Measurements from ENCODE around the gene SARS2. TPM values are rescaled to one million over a fixed set of nuclear protein-coding genes. Genes with fewer than 3 reads are reported as not detected.
"Not testable (repeated sequence)": the region's sequence is repeated elsewhere in the genome, so short reads cannot be mapped to it uniquely, and the experiment has no call there.

Gene SARS2, protein sequence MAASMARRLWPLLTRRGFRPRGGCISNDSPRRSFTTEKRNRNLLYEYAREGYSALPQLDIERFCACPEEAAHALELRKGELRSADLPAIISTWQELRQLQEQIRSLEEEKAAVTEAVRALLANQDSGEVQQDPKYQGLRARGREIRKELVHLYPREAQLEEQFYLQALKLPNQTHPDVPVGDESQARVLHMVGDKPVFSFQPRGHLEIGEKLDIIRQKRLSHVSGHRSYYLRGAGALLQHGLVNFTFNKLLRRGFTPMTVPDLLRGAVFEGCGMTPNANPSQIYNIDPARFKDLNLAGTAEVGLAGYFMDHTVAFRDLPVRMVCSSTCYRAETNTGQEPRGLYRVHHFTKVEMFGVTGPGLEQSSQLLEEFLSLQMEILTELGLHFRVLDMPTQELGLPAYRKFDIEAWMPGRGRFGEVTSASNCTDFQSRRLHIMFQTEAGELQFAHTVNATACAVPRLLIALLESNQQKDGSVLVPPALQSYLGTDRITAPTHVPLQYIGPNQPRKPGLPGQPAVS
- 22.4 TPM for polyA plus RNA-seq (2013, experiment 1 of 2; ENCODE audit: insufficient read length)
- polyA plus RNA-seq (2013, experiment 2 of 2; ENCODE audit: insufficient read length): 15.4 TPM

DNA sequence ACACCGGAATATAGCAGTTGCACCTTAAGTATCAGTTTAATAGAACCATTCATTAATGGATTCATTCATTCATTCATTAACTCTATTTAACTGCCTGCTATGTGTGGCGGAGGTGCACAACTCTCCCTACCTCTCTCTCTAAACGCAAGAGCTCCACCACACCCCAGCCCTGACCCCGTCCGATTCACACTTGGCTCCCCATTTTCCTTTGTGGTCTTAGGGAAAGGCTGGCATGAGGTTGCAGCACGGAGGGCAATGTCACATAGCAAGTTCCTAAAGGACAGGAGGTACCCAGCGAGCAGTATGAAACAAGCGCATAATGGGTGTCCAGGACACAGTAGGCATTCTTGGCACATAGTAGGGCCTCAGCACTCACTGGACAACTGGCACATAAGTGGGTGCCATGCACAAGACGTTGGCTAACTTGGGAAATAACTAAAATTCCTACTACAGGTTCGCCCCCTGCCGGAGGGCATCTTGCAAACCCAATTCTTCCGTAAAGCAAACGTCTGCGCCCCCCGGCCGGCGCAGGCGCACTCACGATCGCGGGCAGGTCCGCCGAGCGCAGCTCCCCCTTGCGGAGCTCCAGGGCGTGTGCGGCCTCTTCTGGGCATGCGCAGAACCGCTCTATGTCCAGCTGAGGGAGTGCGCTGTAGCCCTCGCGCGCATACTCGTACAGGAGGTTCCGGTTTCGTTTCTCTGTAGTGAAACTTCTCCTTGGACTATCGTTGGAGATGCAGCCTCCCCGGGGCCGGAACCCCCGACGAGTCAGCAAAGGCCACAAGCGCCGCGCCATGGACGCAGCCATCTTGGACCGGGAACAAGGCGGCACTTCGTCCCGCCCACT is at the start of gene SARS2:
Gene SARS2 (minus strand): TSS at position 835 of the 847 bp plus-strand sequence. CDS start 27 bp downstream, at position 808.
- DNase-seq: peak; percentile 89

DNA sequence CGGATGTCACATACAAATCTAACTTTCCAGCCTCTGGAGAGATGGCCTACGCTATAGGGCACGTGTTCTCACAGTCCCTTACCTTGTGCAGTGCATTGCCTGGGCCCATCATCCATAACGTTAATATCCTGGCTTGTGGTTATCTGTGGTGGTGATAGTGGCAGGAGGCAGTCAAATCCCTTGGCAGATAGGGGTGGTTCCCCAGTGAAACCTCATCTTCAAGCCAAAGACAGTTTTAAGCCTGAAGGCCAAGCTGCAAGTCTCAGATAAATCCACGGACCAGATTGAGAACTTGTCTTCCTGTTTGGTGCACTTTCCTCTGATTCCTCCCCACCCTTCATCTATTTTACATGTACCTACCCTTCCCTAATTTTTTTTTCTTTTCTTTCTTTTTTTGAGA is 49.2 kb upstream of the SARS2 start:
- DNase-seq: no peak

DNA sequence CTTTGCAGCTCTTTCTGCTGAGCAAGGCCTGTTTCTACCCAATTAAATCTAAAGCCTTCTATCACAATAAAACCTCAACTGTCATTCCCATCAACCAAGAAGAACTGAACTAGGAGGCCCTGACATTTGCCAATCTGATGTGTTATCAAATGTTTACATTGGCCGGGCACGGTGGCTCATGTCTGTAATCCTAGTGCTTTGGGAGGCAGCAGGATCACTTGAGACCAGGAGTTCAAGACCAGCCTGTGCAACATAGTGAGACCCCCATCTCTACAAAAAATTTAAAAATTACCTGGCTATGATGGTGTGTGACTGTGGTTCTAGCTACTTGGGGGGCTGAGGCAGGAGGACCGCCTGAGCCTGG is 47.7 kb upstream of the SARS2 start:
- no peak for DNase-seq

DNA sequence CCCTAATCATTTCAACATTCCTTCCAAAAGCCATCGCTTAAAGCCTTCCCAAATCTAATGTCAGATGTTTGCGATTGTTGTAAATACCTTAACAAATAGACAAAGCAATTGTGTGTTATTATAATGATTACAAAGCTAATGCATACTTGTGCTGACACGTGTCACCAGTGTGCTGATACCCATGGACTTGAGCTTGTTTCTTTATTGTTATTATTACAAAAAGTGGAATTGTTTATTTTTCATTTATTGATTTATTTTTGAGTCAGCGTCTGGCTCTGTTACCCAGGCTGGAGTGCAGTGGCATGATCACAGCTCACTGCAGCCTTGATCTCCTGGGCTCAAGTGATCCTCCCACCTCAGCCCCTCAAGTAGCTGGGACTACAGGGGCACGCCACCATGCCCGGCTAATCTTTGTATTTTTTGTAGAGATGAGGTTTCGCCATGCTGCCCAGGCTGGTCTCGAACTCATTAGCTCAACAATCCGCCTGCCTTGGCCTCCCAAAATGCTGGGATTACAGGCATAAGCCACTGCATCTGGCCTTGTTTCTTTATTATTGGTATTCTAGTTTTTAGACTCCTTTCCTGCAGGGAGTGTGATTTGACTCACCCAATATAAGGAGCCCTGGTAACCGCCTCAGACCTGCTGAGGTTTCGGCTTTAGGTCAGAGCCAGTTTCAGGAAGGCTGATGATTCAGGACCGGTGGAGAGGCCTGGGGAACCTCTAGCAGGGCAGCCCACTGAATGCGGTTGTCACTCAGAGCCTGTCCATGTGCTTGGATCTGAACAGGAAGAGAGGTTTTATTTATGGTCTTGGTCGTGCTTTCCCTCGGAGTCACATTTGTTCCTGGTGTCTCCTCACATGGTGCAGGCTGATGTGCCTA is 47.1 kb upstream of the SARS2 start:
- peak; percentile 13 for DNase-seq

DNA sequence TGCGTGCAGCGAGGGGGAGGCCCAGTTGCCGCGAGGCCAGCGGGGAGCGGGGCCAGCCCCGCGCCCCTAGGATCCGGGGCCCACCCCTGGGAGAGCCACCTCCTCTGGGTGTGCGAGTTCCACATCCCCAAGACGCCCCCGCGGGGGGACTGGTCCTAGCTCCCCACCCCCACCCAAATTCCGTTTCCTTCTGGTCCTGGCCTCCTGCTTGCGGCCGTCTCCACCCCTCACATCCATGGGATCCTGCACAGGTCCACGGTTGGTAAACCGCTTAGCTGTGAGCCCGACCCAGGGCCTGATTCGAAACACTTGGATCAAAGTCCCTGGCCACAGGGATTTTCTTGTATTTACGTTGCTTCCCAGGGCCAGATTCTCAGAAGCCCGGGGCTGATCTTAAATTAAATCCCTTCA is 45.3 kb upstream of the SARS2 start:
- no peak for DNase-seq

DNA sequence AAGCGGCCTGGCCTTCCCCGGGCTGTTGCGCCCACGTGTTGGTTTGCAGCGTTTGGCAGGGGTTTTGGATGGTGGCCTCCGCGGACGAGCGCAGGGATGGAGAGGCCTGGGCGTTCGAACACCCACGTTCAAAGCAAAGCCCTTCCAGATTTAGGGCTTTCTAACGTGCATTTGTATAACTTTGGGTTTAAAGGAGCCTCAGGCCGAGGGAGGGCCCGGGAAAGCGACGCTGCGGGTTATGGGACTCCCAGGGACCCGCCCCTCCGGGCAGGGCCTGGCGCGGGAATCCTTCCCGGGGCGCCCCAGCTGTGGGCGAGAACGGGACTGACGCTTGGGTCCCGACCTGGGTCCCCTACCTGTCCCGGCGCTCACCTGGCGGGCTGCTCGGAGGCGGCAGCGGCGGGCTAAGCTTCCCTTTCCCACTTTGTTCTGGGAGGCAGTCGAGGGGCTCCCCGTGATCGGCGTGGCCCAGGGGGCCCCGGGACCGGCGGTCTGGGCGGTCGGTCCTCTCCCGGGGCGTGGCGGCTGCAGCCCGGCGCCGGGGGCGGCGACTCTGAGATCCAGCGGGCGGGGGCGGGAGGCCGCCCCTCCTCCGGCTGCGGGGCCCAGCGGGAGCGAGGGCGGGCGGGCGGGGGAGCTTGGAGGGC is 44.8 kb upstream of the SARS2 start, which contains the start of gene FBXO17:
Gene FBXO17 (minus strand): TSS at position 529 of the 647 bp plus-strand sequence. CDS start 25,423 bp downstream, outside the sequence.
- peak; percentile 71 for DNase-seq

DNA sequence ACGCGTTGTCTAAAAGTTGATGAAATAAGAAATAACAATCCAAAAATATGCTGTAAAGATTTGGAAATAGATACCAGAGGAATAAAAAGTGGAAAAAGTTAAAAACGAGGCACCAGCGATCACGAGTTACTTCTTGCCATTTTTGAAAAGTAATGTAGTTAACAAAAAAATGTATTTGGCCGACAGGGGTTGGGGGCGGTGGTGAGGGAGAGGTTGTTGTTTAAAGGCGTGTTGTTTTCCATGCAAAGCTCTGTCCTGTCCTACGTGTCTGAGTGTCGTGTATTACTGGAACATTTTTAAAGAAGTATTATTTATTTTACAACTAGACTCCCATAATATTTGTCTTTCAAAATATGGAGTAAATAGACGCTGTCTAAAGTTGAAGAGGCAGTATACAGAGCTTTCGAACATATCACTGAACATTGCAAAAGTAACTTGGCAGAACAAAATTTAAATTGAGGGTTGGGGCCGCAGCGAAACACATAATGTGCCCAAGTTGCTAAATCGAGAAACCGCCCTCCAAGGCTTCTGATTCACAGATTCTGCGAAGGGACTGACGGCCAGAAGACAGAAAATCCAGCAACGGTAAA is 44.2 kb upstream of the SARS2 start:
- peak; percentile 9 for DNase-seq

DNA sequence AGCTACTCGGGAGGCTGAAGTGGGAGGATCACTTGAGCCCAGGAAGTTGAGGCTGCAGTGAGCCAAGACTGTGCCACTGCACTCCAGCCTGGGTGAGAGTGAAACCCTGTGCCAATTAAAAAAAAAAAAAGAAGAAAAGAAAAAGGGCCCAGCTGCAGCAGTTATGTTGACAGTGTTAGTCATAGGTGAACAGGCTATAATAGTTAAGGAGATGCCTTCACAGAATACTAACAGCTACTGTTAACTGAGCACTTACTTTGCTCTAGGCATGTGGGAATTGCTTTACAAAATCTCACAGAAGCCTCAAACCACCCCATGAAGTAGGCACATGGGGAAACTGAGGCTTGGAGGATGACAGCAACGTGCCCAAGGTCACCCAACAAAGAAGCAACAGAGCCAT is 41.1 kb upstream of the SARS2 start:
- no peak for DNase-seq

DNA sequence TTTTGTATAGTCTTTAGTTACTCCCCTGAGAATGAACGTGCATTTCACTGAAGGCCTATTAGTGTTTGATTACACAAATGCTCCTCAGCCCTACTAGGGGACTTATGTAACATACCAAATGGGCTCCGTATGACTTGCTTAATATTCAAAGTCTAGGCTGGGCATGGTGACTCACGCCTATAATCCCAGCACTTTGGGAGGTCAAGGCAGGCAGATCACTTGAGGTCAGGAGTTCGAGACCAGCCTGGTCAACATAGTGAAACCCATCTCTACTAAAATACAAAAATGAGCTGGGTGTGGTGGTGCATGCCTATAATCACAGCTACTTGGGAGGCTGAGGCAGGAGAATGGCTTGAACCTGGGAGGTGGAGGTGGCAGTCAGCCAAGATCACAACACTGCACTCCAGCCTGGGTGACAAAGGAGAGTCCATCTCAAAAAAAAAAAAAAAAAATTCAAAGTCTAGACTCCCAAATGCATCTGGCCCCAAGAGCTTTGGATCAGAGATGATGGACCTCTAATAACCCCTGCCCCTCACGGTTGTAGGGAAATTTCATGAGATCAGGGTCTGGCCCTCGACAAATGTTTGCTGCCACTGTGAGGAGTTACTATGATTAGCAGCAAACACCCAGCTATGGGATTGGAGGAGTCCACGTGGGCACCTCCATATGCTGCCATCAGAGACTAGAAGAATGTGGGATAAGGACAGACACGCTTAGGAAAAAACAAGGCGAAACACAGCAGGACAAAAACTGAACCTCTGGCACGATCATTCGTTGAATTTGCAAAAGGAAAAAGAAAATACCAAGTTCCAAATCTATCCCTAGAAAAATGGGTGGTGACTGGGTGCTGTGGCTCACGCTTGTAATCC is 40.3 kb upstream of the SARS2 start:
- no peak for DNase-seq

DNA sequence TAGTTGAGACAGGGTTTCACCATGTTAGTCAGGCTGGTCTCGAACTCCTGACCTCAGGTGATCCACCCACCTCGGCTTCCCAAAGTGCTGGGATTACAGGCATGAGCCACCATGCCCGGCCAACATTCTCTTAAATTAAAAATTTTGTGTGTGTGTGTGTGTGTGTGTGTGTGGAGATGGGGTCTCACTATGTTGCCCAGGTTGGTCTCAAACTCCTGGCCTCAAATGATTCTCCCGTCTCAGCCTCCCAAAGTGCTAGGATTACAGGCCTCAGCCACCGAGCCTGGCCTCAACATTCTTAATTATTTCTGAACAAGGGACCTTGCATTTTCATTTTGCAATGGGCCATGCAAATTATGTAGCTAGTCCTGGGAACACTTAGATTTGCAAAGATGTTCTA is 35.6 kb upstream of the SARS2 start:
- not testable (repeated sequence) for DNase-seq

DNA sequence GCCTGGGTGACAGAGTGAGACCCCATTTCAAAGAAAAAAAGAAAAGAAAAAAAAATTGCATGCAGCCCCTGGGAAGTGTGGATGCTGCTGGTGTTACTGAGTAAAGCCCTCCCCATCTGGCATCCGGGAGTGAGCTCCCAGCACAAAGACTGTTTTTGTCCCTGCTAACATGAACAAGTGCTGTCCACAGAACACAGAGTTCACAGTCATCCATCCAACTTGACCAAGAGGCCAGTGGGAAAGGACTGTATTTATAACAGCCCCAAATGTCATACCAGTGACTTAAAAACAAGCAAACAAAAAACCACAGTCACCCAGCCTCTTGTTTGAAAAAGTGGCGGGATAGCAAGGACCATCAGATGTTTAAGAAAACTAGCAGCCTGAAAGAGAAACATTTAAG is 34.2 kb upstream of the SARS2 start:
- no peak for DNase-seq

DNA sequence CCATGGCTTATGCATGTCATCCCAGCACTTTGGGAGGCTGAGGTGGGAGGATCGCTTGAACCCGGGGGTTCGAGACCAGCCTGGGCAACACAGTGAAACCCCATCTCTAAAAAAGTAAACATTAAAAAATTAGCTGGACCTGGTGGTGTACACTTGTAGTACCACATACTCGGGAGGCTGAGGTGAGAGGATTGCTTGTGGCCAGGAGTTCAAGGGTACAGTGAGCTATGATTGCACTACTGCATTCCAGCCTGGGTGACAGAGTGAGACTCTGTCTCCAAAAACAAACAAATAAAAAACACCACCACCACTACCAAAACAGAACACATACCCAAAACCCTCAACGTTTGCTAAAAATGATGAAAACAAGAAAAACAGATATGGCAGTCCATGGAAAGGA is 29.1 kb upstream of the SARS2 start:
- DNase-seq: no peak

DNA sequence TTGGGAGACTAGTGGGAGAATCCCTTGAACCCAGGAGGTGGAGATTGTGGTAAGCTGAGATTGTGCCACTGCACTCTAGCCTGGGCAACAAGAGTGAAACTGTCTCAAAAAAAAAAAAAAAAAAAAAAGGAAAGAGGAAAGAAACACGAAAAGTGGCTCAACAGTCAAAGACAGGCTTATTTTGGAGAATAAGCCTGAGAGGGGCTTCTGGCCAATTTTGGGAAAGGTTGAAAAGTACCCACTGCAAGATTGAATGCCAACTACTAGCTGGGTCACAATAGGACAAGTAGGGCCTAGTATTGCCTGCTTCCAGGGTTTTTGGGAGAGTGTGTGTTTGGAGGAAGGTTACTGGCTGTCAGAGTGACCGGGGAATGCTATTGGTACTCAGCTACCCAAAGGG is 27.7 kb upstream of the SARS2 start:
- no peak for DNase-seq

DNA sequence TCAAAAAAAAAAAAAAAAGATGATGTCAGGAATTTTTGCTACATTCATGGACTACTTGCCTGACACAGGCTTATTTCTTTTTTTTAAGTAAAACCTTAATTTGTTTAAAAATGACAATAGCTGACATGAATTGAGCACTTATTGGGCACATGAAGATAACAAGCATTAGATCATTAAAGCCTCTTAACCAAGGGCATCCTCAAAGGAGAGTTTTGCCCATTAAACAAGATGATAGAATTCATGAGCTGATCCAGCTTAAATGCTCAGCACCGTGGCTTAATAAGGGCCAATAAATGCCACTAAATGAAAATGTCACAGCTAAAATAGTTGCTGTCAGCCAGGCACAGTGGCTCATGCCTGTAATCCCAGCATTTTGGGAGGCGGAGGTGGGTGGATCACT is 25.7 kb upstream of the SARS2 start:
- no peak for DNase-seq

DNA sequence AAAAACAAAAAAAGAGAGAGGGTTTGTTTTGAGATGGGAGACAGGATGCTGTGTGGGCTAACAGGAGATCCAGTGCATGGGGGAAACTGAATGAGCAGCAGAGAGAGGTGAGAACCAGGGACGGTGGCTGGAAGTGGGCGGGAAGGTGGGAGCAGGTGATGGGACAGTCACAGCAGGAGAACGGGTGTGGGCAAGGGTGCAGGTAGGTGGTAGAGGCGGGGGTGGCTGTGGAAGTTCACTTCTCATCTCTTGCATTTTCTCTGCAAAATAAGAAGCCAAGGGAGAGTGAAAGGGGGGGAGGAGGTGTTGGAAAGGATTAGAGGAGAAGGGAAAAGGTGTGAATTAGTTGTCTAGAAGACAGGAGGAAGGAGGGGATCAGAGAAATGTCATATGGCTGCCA is 23.1 kb upstream of the SARS2 start:
- no peak for DNase-seq

DNA sequence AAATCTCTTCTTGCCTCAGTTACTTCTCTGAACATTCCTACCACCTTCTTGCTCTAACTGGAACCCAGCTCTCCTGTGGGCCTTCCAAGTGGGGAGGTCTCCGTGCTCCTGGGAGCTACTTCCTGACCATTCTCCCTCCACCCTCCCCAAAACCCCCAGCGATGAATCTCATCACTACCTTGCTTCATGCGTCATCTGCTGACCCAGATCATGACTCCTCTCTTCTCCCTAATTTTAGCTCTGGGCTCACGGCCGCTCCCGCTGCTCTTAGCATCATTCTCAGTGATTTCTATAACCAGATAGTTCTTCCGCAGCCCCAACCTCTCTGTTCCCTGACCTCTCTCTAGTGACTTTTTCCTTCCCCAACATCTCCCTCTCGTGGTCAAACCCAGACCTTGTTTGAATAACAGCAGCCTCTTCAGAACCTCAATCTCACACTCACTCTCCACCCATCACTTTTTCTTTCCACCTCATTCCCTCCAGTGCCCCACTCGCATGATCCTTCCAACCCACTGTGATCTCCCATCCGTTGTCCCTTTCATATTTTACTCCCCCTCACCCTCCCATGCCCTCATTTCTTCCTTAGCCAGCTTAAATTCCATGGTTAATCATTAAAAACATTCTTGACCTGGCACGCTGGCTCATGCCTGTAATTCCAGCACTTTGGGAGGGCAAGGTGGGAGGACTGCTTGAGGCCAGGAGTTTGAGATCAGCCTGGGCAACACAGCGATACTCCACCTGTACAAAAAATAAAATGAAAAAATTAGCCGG is 22.0 kb upstream of the SARS2 start:
- peak; percentile 20 for DNase-seq

DNA sequence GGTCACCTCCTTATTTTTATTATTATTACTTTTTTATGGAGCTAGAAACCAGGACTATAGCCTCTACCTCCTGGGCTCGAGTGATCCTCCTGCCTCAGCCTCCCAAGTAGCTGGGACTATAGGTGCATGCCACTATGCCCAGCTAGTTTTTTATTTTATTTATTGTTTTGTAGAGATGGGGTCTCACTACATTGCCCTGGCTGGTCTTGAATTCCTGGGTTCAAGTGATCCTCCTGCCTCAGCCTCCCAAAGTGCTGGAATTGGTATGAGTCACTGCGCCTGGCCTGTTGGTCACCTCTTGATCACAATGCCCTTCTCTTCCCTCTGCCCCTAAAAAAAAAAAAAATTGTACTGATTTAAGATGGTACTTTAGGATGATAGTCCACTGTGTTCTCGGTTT is 20.6 kb upstream of the SARS2 start:
- no peak for DNase-seq

DNA sequence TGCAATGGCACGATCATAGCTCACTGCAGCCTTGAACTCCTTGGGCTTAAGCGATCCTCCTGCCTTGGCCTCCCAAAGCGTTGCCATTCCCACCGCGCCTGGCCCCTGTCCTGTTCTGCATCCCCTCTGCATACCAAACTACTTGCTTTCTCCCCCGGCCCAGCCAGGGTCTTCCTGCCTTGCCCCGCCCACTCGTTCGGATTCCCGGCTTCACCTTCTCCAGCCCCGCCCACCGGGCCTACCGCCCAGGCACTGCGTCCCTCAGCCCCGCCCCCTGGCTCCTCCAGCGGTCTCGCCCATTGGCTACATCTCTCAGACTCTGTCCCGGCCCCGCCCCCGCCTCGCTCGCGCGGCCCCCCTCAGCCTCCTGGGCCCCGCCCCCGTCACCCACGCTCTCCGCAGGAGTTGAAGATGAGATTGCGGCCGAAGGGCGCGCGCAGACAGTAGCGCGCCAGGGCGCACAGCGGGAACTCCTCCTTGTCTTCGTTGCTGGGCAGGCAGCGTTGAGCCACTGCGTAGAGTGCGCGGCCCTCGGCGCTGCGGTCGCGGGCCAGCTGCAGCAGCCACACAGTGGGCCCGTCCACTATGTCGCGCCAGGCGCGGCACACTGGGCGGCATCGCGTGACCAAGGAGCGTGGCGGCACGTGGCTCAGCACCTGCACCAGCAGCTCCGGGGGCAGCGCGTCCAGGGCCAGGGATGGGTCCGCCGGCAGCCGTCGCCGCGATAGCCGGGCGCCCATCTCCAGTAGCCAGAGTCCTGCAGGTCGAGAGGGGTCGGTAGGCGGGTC is 19.2 kb upstream of the SARS2 start:
- DNase-seq: peak; percentile 75
